Spinal cord (tissue), 10 donors: ENCODE results near the gene SCN9A. TPM values are rescaled to one million over a fixed set of nuclear protein-coding genes. Genes with fewer than 3 reads are reported as not detected.
"Not testable (repeated sequence)": the region's sequence is repeated elsewhere in the genome, so short reads cannot be mapped to it uniquely, and the experiment has no call there.

Source experiments
- DNase-seq, 6 donors: peaks; one replicate each; pipeline versions ENCODE4 v3.0.0 to v3.0.0-alpha.2; 2013 to 2015; ENCODE audit warnings: low spot score in 6 of 6, low read depth in 4 of 6
- H3K27ac ChIP-seq: one replicate; pipeline ENCODE4 v1.5.1; 2013; ENCODE audit warnings: low read depth, low read length, control low read depth
- H3K27me3 ChIP-seq: one replicate; pipeline ENCODE4 v1.6.1; 2013; ENCODE audit warnings: low read length; ENCODE audit not compliant: control insufficient read depth, insufficient read depth
- H3K36me3 ChIP-seq: one replicate; pipeline ENCODE4 v1.6.1; 2013; ENCODE audit warnings: low read length; ENCODE audit not compliant: control insufficient read depth, insufficient read depth
- H3K4me1 ChIP-seq: one replicate; pipeline ENCODE4 v1.6.1; 2013; ENCODE audit warnings: low read length; ENCODE audit not compliant: control insufficient read depth, insufficient read depth
- H3K4me3 ChIP-seq: one replicate; pipeline ENCODE4 v1.5.1; 2013; ENCODE audit warnings: low read depth, low read length, control low read depth
- H3K9me3 ChIP-seq: one replicate; pipeline ENCODE4 v1.6.1; 2013; ENCODE audit warnings: low read length; ENCODE audit not compliant: control insufficient read depth, insufficient read depth
- WGBS: methylation state at CpG from one replicate; pipeline ENCODE4 v1.1.5; 2013; ENCODE audit warnings: missing lambda C conversion rate; ENCODE audit not compliant: insufficient coverage; 5-methylcytosine and 5-hydroxymethylcytosine counted together
- polyA plus RNA-seq, 2 donors: library from polyadenylated mRNA; unstranded; fragments of 120-200 nt; gene quantifications; one replicate each; pipeline ENCODE4 v1.2.1, GENCODE V29; 2013; ENCODE audit not compliant: insufficient read length in 2 of 2
- total RNA-seq, 2 donors: library from RNA; depleted of rRNA in 1 of 2; stranded (reverse); fragments of 120-200 nt in 1 of 2; fragments of >200 nt in 1 of 2; gene quantifications; one replicate each; pipeline versions ENCODE4 v1.2.3 to v1.2.4, GENCODE V29; 2013 to 2014
- donor health status: healthy.

Gene SCN9A
- total and polyA plus RNA-seq, 4 donors = 17.6 to 94.9 (median 18.2) TPM

DNA sequence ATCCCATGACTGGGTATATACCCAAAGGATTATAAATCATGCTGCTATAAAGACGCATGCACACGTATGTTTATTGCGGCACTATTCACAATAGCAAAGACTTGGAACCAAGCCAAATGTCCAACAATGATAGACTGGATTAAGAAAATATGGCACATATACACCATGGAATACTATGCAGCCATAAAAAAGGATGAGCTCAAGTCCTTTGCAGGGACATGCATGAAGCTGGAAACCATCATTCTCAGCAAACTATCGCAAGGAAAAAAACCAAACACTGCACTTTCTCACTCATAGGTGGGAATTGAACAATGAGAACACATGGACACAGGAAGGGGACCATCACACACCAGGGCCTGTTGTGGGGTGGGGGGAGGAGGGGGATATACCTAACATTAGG lies 165.8 kb downstream of the SCN9A start:
- WGBS = no CpG with 5 or more reads among the region's 4 CpGs
- H3K36me3 ChIP-seq, H3K4me1 ChIP-seq, DNase-seq, H3K9me3 ChIP-seq, H3K27ac ChIP-seq, H3K4me3 ChIP-seq, H3K27me3 ChIP-seq: not testable (repeated sequence)

DNA sequence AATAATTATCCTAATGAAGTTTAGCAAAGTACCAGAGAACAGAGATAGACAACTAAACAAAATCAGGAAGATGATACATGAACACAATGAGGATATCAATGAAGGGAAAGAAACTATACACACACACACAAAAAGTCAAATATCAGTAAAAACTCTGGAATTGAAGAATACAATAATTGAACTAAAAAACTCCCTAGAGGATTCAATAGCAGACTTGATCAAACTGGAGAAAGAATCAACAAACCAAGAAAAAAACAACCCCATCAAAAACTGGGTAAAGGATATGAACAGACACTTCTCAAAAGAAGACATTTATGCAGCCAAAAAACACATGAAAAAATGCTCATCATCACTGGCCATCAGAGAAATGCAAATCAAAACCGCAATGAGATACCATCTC lies 166.4 kb downstream of the SCN9A start:
- WGBS = no CpG with 5 or more reads among the region's 1 CpG
- DNase-seq, H3K36me3 ChIP-seq, H3K4me3 ChIP-seq, H3K9me3 ChIP-seq, H3K27me3 ChIP-seq, H3K27ac ChIP-seq, H3K4me1 ChIP-seq: not testable (repeated sequence)

DNA sequence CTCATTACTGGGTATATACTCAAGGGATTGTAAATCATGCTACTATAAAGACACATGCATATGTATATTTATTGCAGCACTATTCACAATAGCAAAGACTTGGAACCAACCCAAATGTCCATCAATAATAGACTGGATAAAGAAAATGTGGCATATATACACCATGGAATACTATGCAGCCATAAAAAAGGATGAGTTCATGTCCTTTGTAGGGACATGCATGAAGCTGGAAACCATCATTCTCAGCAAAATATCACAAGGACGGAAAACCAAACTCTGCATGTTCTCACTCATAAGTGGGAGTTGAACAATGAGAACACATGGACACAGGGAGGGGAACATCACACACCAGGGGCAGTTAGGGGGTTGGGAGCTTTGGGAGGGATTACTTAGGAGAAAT lies 169.6 kb downstream of the SCN9A start:
- H3K27ac ChIP-seq, H3K4me1 ChIP-seq, H3K36me3 ChIP-seq, H3K4me3 ChIP-seq, DNase-seq, H3K9me3 ChIP-seq, H3K27me3 ChIP-seq: not testable (repeated sequence)
- no CpG with 5 or more reads among the region's 1 CpG for WGBS

- Histone ChIP-seq H3K27ac (no peak overlapping the region), H3K4me3 (no peak overlapping the region), H3K9me3 (no peaks in the 10 kb centered on the region), H3K27me3 (no peaks in the 10 kb centered on the region), H3K36me3 (peaks cover 2% of the 10 kb centered on the region), H3K4me1 (no peaks in the 10 kb centered on the region)
- DNase-seq = no peak
Measured at GRCh38 chr2:166202778-166203177, 173.0 kb downstream of the SCN9A start.

- no peak overlapping the region for H3K27ac ChIP-seq
- no peaks in the 10 kb centered on the region for H3K9me3 ChIP-seq
- WGBS = 100% methylated on average over 1 of the region's 3 CpGs
- no peaks in the 10 kb centered on the region for H3K27me3 ChIP-seq
- peaks cover 2% of the 10 kb centered on the region for H3K36me3 ChIP-seq
- no peak overlapping the region for H3K4me3 ChIP-seq
- no peak for DNase-seq
- H3K4me1 ChIP-seq = no peaks in the 10 kb centered on the region
Measured at GRCh38 chr2:166197446-166197845, 178.3 kb downstream of the SCN9A start.

DNA sequence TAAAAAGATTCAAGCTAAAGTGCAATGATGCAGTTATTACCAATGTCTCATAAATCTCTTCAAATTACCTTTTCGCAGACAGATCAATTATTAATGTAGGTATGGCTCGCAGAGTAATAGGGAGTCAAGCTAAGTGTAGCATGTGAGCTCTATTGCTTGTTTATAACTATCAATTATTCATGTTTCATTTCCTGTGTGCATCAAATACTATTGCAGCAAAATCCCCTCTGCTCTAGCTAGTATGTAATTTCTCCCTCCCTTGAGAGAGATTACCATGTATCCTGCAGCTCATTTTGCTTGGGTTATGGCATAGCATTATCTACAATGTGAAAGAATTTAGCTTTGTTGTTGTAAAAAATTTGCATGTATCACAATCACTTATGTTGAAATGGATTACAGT lies 182.3 kb downstream of the SCN9A start:
- no peak overlapping the region for H3K27ac ChIP-seq
- DNase-seq = peak in 1 of 6 donors; percentile 92
- H3K4me3 ChIP-seq = no peak overlapping the region
- no CpG with 5 or more reads among the region's 2 CpGs for WGBS
- no peaks in the 10 kb centered on the region for H3K4me1 ChIP-seq
- H3K27me3 ChIP-seq = no peaks in the 10 kb centered on the region
- no peaks in the 10 kb centered on the region for H3K36me3 ChIP-seq
- no peaks in the 10 kb centered on the region for H3K9me3 ChIP-seq

- H3K27me3 ChIP-seq = no peaks in the 10 kb centered on the region
- no CpG with 5 or more reads among the region's 3 CpGs for WGBS
- H3K4me1 ChIP-seq = no peaks in the 10 kb centered on the region
- H3K36me3 ChIP-seq = no peaks in the 10 kb centered on the region
- DNase-seq = peak in 1 of 6 donors; percentile 26
- H3K9me3 ChIP-seq = no peaks in the 10 kb centered on the region
- H3K4me3 ChIP-seq = no peak overlapping the region
- H3K27ac ChIP-seq = no peak overlapping the region
Measured at GRCh38 chr2:166188084-166188483, 187.7 kb downstream of the SCN9A start.

DNA sequence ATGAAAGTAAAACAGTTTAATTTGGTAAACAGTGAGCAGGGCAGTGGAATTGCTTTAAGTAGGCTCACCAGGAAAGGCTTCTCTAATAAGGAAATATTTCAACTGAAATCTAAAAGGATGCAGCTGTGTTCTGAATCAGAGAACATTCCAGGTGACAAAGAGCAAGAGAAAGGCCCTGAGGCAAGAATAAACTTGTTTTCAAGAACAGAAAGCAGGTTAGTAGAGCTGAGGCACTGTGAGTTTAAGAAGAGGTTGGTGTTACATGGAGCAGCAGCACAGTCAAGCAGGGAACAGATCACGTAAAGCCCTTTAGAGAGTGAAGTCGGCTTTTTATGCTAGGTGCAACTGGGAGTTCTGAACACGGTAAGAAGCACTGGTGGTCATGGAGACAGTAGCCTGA lies 191.0 kb downstream of the SCN9A start:
- Histone ChIP-seq H3K27ac (no peak overlapping the region), H3K4me3 (no peak overlapping the region), H3K36me3 (no peaks in the 10 kb centered on the region), H3K4me1 (no peaks in the 10 kb centered on the region), H3K27me3 (no peaks in the 10 kb centered on the region), H3K9me3 (no peaks in the 10 kb centered on the region)
- DNase-seq = peak in 1 of 6 donors; percentile 30
- 76% methylated on average over 2 of the region's 3 CpGs for WGBS

- H3K4me3 ChIP-seq = no peak overlapping the region
- WGBS = 20% methylated on average over 1 of the region's 3 CpGs
Measured at GRCh38 chr2:166181813-166182154, 194.0 kb downstream of the SCN9A start.

GRCh38 chr2:166180951-166181812 lies 194.6 kb downstream of the SCN9A start:
- Histone ChIP-seq H3K4me1 (peaks cover 3% of the 10 kb centered on the region), H3K27me3 (no peaks in the 10 kb centered on the region), H3K27ac (no peak overlapping the region), H3K4me3 (no peak overlapping the region), H3K9me3 (no peaks in the 10 kb centered on the region), H3K36me3 (no peaks in the 10 kb centered on the region)
- WGBS = 72% methylated on average over 21 of the region's 24 CpGs
- DNase-seq = peak in 3 of 6 donors; percentile 29 to 75 (median 59)

More at GRCh38 chr2:166181813-166182154, 194.0 kb downstream of the SCN9A start:
- Histone ChIP-seq H3K27ac (no peak overlapping the region), H3K9me3 (no peaks in the 10 kb centered on the region), H3K27me3 (no peaks in the 10 kb centered on the region), H3K36me3 (no peaks in the 10 kb centered on the region), H3K4me1 (peaks cover 3% of the 10 kb centered on the region)
- DNase-seq = no peak
